Right atrium auricular region (tissue), 2 donors: Measurements from ENCODE around the gene MYB. TPM values are rescaled to one million over a fixed set of nuclear protein-coding genes. Genes with fewer than 3 reads are reported as not detected.

ENCODE experiments used
- DNase-seq: peaks from one replicate; pipeline ENCODE4 v3.0.0-alpha.2; 2019; ENCODE audit warnings: low spot score
- H3K27ac ChIP-seq, 2 donors: fragments of 200-600 bp; sonication (generic); 1 replicate in 1 of 2; 2 replicates in 1 of 2; pipeline ENCODE4 v1.5.1; 2016 to 2019
- H3K27me3 ChIP-seq, 2 donors: fragments of 200-600 bp; sonication (generic); one replicate each; pipeline versions ENCODE4 v1.5.1 to v1.6.0; 2017 to 2019
- H3K36me3 ChIP-seq: fragments of 200-600 bp; sonication (generic); one replicate; pipeline ENCODE4 v1.5.1; 2016
- H3K4me1 ChIP-seq, 2 donors: fragments of 200-600 bp; sonication (generic); one replicate each; pipeline versions ENCODE4 v1.5.1 to v1.6.0; 2017 to 2019
- H3K4me3 ChIP-seq, 2 donors: fragments of 200-600 bp; sonication (generic); 1 replicate in 1 of 2; 2 replicates in 1 of 2; pipeline ENCODE4 v1.5.1; 2017 to 2019; ENCODE audit warnings: mild to moderate bottlenecking in 1 of 2, moderate library complexity in 1 of 2
- H3K9me3 ChIP-seq, 2 donors: fragments of 200-600 bp; sonication (generic); one replicate each; pipeline ENCODE4 v1.5.1; 2019
- total RNA-seq, 2 donors: library from RNA; depleted of rRNA; stranded (reverse); fragments of >200 nt; gene quantifications; one replicate each; pipeline ENCODE4 v1.1.0, GENCODE V29; 2016
- TF ChIP-seq, protein P1 (sequence below), 2 donors: fragments of 200-600 bp; sonication (generic); IDR thresholded peaks; one replicate each; pipeline ENCODE4 v1.5.1; 2019; ENCODE audit warnings: antibody characterized with exemption in 2 of 2

Gene MYB
- total RNA-seq, 2 donors from 2014 or later: 0.16 TPM; not detected in 1

DNA sequence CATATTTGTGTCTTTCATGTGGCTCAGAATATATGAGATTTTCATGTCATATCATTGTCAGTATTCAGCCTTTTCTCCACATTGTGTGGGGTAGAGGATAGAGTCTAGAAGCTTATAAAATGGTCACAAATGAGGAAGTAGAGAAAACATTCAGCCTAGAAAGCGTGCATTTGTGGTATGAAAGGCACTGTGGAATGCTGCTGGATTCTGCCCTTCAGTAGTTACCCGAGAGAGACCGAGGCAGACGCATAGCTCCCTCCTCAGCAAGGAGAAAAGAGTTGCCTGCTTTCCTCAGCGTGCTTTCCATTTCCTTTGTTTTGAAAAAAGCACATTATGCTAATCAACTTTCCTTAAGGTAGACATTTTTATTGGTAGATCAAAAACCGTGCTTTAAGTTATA is 28.7 kb downstream of the MYB start:
- TF ChIP-seq, protein P1, sequence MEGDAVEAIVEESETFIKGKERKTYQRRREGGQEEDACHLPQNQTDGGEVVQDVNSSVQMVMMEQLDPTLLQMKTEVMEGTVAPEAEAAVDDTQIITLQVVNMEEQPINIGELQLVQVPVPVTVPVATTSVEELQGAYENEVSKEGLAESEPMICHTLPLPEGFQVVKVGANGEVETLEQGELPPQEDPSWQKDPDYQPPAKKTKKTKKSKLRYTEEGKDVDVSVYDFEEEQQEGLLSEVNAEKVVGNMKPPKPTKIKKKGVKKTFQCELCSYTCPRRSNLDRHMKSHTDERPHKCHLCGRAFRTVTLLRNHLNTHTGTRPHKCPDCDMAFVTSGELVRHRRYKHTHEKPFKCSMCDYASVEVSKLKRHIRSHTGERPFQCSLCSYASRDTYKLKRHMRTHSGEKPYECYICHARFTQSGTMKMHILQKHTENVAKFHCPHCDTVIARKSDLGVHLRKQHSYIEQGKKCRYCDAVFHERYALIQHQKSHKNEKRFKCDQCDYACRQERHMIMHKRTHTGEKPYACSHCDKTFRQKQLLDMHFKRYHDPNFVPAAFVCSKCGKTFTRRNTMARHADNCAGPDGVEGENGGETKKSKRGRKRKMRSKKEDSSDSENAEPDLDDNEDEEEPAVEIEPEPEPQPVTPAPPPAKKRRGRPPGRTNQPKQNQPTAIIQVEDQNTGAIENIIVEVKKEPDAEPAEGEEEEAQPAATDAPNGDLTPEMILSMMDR (IDR thresholded peaks at IDR 0.05): no peak
- H3K9me3 ChIP-seq: peaks cover 0 to 8% of the 10 kb centered on the region in 2 donors
- no peak overlapping the region for H3K27ac ChIP-seq
- H3K27me3 ChIP-seq: no peaks in the 10 kb centered on the region
- H3K4me1 ChIP-seq: no peaks in the 10 kb centered on the region
- H3K4me3 ChIP-seq: no peak overlapping the region
- no peak for DNase-seq
- no peaks in the 10 kb centered on the region for H3K36me3 ChIP-seq

GRCh38 chr6:135210632-135211305 is 29.7 kb downstream of the MYB start:
- H3K27ac ChIP-seq: no peak overlapping the region
- DNase-seq: no peak
- H3K4me1 ChIP-seq: no peaks in the 10 kb centered on the region
- H3K27me3 ChIP-seq: no peaks in the 10 kb centered on the region
- no peak overlapping the region for H3K4me3 ChIP-seq
- H3K9me3 ChIP-seq: peaks cover 0 to 8% of the 10 kb centered on the region in 2 donors
- TF ChIP-seq, protein P1 (IDR thresholded peaks at IDR 0.05): no peak
- H3K36me3 ChIP-seq: no peaks in the 10 kb centered on the region

DNA sequence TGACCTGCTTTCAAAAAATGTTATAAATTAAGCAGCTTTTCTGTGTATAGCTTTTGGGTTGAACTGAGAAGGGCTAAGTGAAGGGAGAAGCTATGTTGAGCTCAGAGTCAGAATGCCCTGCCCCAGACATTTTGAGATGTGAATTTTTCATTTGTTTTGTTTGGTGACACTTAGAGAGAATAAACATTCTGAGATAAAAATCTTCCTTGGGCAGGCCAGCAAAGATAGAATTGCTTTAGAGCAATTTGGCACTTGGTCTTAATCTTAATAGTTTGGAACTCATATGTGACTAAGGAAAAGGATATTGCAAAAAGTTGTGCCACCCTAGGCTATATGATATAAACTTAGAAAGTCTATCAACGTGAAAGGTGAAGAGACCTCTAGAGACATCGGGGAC is 30.2 kb downstream of the MYB start:
- peaks cover 0 to 8% of the 10 kb centered on the region in 2 donors for H3K9me3 ChIP-seq
- TF ChIP-seq, protein P1 (IDR thresholded peaks at IDR 0.05): no peak
- no peaks in the 10 kb centered on the region for H3K36me3 ChIP-seq
- H3K27me3 ChIP-seq: no peaks in the 10 kb centered on the region
- no peak for DNase-seq
- no peak overlapping the region for H3K27ac ChIP-seq
- H3K4me3 ChIP-seq: no peak overlapping the region
- H3K4me1 ChIP-seq: no peaks in the 10 kb centered on the region

- DNase-seq: no peak
- Histone ChIP-seq H3K27me3 (no peaks in the 10 kb centered on the region), H3K27ac (no peak overlapping the region), H3K9me3 (peaks cover 0 to 8% of the 10 kb centered on the region in 2 donors), H3K4me1 (no peaks in the 10 kb centered on the region), H3K36me3 (no peaks in the 10 kb centered on the region), H3K4me3 (no peak overlapping the region)
- TF ChIP-seq, protein P1 (IDR thresholded peaks at IDR 0.05): no peak
Measured at GRCh38 chr6:135212020-135212806, 31.1 kb downstream of the MYB start.

DNA sequence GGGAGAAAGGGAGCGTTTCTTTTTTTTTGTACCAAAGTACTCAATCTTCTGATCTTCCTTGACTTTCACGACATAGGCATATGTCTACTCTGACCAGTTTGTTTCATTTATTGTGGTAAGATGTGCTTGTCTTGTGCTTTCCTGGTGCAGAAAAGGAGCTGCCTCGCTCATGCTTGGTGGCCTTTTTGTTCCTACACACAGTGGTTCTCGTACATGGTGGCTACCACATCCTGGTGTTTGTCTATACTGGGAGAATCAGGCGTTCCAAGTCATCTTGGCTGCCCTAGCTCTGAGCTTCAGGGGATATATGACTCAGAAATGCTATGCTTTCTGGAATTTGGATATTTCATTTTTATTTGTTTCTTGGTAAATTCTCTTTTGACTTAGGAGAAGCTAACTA is 31.8 kb downstream of the MYB start:
- Histone ChIP-seq H3K4me3 (no peak overlapping the region), H3K27me3 (no peaks in the 10 kb centered on the region), H3K27ac (no peak overlapping the region), H3K9me3 (peaks cover 0 to 8% of the 10 kb centered on the region in 2 donors), H3K36me3 (no peaks in the 10 kb centered on the region), H3K4me1 (no peaks in the 10 kb centered on the region)
- no peak for DNase-seq
- TF ChIP-seq, protein P1 (IDR thresholded peaks at IDR 0.05): no peak
